NT2/D1 (cell line): Measurements from ENCODE around the gene ROBO2.

ENCODE experiments used
- SUZ12 ChIP-seq: IDR thresholded peaks from 2 replicates; pipeline ENCODE4 v1.6.1; 2011; ENCODE audit not compliant: insufficient read length, insufficient read depth; ENCODE audit errors: extremely low read depth
- YY1 ChIP-seq: IDR thresholded peaks from 2 replicates; pipeline ENCODE4 v1.6.1; 2011; ENCODE audit not compliant: insufficient read length, insufficient read depth
- ZNF274 ChIP-seq: IDR thresholded peaks from 2 replicates; pipeline ENCODE4 v1.6.1; 2011; ENCODE audit warnings: mild to moderate bottlenecking, low read depth, low read length

DNA sequence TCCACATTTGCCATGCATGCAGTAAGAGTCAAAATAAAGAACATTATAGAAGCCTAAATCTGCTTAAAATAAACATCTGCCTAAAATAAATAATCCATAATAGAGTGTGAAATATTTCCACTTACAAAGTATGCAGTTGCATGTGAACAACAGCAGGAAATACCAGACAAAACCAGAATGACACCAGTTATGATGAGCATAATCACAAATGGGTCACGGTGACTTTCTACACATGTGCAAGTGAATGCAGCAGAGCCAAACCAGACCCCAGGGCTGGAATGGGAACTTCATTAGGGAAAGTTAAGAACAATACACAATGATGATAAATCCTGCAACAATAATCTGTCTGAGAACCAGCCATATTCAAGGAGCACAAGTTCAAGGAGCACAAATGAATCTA is 615.5 kb downstream of the ROBO2 start:
- TF ChIP-seq SUZ12 (no peak), ZNF274 (no peak), YY1 (no peak)
